ENCODE results near the gene MTHFD1L.
"Not testable (repeated sequence)": the region's sequence is repeated elsewhere in the genome, so short reads cannot be mapped to it uniquely, and the experiment has no call there.

The MTHFD1L gene

GRCh38 chr6:151121900-151122299, 256.4 kb downstream of the MTHFD1L start:
- no peak for DNase-seq (ENCODE audit: low read depth in 2 of 2)

GRCh38 chr6:151123641-151124040, 258.1 kb downstream of the MTHFD1L start:
- not testable (repeated sequence) for DNase-seq (ENCODE audit: low read depth in 2 of 2)

GRCh38 chr6:151125242-151125641, 259.7 kb downstream of the MTHFD1L start:
- DNase-seq (ENCODE audit: low read depth in 2 of 2), result not testable (repeated sequence)

- not testable (repeated sequence) for DNase-seq (ENCODE audit: low read depth in 2 of 2)
Observed at GRCh38 chr6:151125651-151126416, 260.3 kb downstream of the MTHFD1L start.

- DNase-seq (ENCODE audit: low read depth in 2 of 2), result not testable (repeated sequence)
Observed at GRCh38 chr6:151126417-151126724, 260.9 kb downstream of the MTHFD1L start.

GRCh38 chr6:151127133-151127798, 261.8 kb downstream of the MTHFD1L start:
- DNase-seq (ENCODE audit: low read depth in 2 of 2), result not testable (repeated sequence)

- DNase-seq (ENCODE audit: low read depth in 2 of 2), result no peak
Observed at GRCh38 chr6:151128763-151129370, 263.4 kb downstream of the MTHFD1L start.

- DNase-seq (ENCODE audit: low read depth in 2 of 2), result no peak
Observed at GRCh38 chr6:151130329-151130728, 264.8 kb downstream of the MTHFD1L start.

GRCh38 chr6:151131324-151132007, 266.0 kb downstream of the MTHFD1L start:
- DNase-seq (ENCODE audit: low read depth in 2 of 2), result no peak

- no peak for DNase-seq (ENCODE audit: low read depth in 2 of 2)
Observed at GRCh38 chr6:151136141-151136755, 270.7 kb downstream of the MTHFD1L start.

- no peak for DNase-seq (ENCODE audit: low read depth in 2 of 2)
Observed at GRCh38 chr6:151137542-151137941, 272.0 kb downstream of the MTHFD1L start.

GRCh38 chr6:151139524-151139923, 274.0 kb downstream of the MTHFD1L start:
- DNase-seq (ENCODE audit: low read depth in 2 of 2), result no peak

- DNase-seq (ENCODE audit: low read depth in 2 of 2), result no peak
Observed at GRCh38 chr6:151140767-151141166, 275.3 kb downstream of the MTHFD1L start.

- DNase-seq (ENCODE audit: low read depth in 2 of 2), result no peak
Observed at GRCh38 chr6:151141685-151142084, 276.2 kb downstream of the MTHFD1L start.

- no peak for DNase-seq (ENCODE audit: low read depth in 2 of 2)
Observed at GRCh38 chr6:151142676-151143075, 277.2 kb downstream of the MTHFD1L start.

GRCh38 chr6:151143337-151143736, 277.8 kb downstream of the MTHFD1L start:
- DNase-seq (ENCODE audit: low read depth in 2 of 2), result no peak

GRCh38 chr6:151143806-151144205, 278.3 kb downstream of the MTHFD1L start:
- no peak for DNase-seq (ENCODE audit: low read depth in 2 of 2)

GRCh38 chr6:151147118-151147832, 281.8 kb downstream of the MTHFD1L start:
- no peak for DNase-seq (ENCODE audit: low read depth in 2 of 2)

GRCh38 chr6:151148111-151148510, 282.6 kb downstream of the MTHFD1L start:
- DNase-seq (ENCODE audit: low read depth in 2 of 2), result no peak

- DNase-seq (ENCODE audit: low read depth in 2 of 2), result no peak
Observed at GRCh38 chr6:151149793-151150192, 284.3 kb downstream of the MTHFD1L start.

Data from stimulated activated CD4-positive, alpha-beta T cell treated with anti-CD3 and anti-CD28 coated beads, Interleukin-15, amount 100 ng/mL, for 48 hours (primary cell).